K562 (cell line): ENCODE measurements around the gene SLC16A6. TPM values are rescaled to one million over a fixed set of nuclear protein-coding genes. Genes with fewer than 3 reads are reported as not detected.

Source experiments
- ATAC-seq: fragments of 200-7000 bp; cut with Tn5 transposase; 3 replicates; pipeline ENCODE4 v1.9.1; 2020; ENCODE audit warnings: moderate library complexity
- BruUV-seq: library from RNA; stranded (reverse); fragments of 400-500 nt; replicated peaks from 2 replicates; lab custom pipeline; 2021; lab: Mats Ljungman, UMichigan
- CTCF ChIA-PET: fragments of 300-600 bp; formaldehyde crosslinking; extraction: SDS; loops from one replicate; lab custom pipeline; 2021; ENCODE audit warnings: low intra/inter-chr PET ratio; lab: Yijun Ruan, JAX
- POLR2A ChIA-PET: fragments of 300-600, 350-650 bp; sonication (Branson Sonifier 250); formaldehyde crosslinking; extraction: SDS; loops from one replicate; lab custom pipeline; 2021; ENCODE audit warnings: antibody characterized with exemption, inconsistent platforms; lab: Yijun Ruan, JAX
- DNase-seq, 4 experiments: peaks; one replicate each; pipeline versions ENCODE4 v3.0.0 to v3.0.0-alpha.2; 2011 to 2018; ENCODE audit warnings: low spot score in 3 of 4, mixed read lengths in 3 of 4; ENCODE audit errors: extremely low read depth in 1 of 4
- FAIRE-seq: peaks from 2 replicates; lab custom pipeline; 2011; peaks lifted over from hg19 to GRCh38; lab: Jason Lieb, UNC
- H2AFZ ChIP-seq: 2 replicates; pipeline ENCODE4 v1.6.0; 2011; ENCODE audit warnings: low read depth, low read length, control low read depth, inconsistent platforms
- H3K27ac ChIP-seq: fragments of 200-600 bp; 3 replicates; pipeline ENCODE4 v1.8.0; 2011; ENCODE audit warnings: low read depth, mild to moderate bottlenecking, control low read depth, inconsistent platforms, low read length, moderate library complexity, mixed read lengths; ENCODE audit errors: extremely low read depth
- H3K27me3 ChIP-seq, 2 experiments: fragments of 300-600 bp in 1 of 2; 2 replicates in 1 of 2; 3 replicates in 1 of 2; pipeline versions ENCODE4 v1.6.0 to v1.8.0; 2011; ENCODE audit warnings: inconsistent platforms in 2 of 2, low read length in 2 of 2, mild to moderate bottlenecking in 1 of 2, mixed read lengths in 1 of 2, moderate library complexity in 1 of 2; ENCODE audit not compliant: control insufficient read depth in 2 of 2, insufficient read depth in 2 of 2
- H3K36me3 ChIP-seq: fragments of 300-600 bp; 3 replicates; pipeline ENCODE4 v1.8.0; 2011; ENCODE audit warnings: mild to moderate bottlenecking, low read length, inconsistent platforms; ENCODE audit not compliant: control insufficient read depth, insufficient read depth
- H3K4me1 ChIP-seq, 2 experiments: fragments of 200-600 bp in 1 of 2; replicated peaks in 1 of 2; 2 replicates in 1 of 2; 3 replicates in 1 of 2; pipeline versions ENCODE4 v1.5.1 to v1.8.0; 2011; ENCODE audit warnings: inconsistent platforms in 2 of 2, low read length in 2 of 2, mild to moderate bottlenecking in 1 of 2, mixed read lengths in 1 of 2, moderate library complexity in 1 of 2; ENCODE audit not compliant: control insufficient read depth in 2 of 2, insufficient read depth in 2 of 2
- H3K4me2 ChIP-seq: 2 replicates; pipeline ENCODE4 v1.6.1; 2011; ENCODE audit warnings: low read length, control low read depth, inconsistent platforms, mixed read lengths; ENCODE audit not compliant: insufficient read depth
- H3K4me3 ChIP-seq: fragments of 200-600 bp; sonication (generic), shearing (Covaris generic); 2 replicates; pipeline ENCODE4 v1.5.1; 2016; ENCODE audit warnings: control low read depth, inconsistent platforms
- H3K79me2 ChIP-seq: fragments of 200-600 bp; 3 replicates; pipeline ENCODE4 v1.8.0; 2011; ENCODE audit warnings: low read length, inconsistent platforms; ENCODE audit not compliant: control insufficient read depth, insufficient read depth
- H3K9ac ChIP-seq, 2 experiments: 2 replicates each; pipeline versions ENCODE4 v1.6.0 to v1.6.1; 2011; ENCODE audit warnings: low read depth in 2 of 2, low read length in 2 of 2, control low read depth in 1 of 2, inconsistent platforms in 1 of 2, mild to moderate bottlenecking in 1 of 2, mixed read lengths in 1 of 2; ENCODE audit not compliant: insufficient read depth in 1 of 2
- H3K9me1 ChIP-seq: one replicate; pipeline ENCODE4 v1.6.0; 2011; ENCODE audit warnings: inconsistent platforms, mild to moderate bottlenecking, low read length, moderate library complexity; ENCODE audit not compliant: control insufficient read depth, insufficient read depth
- H3K9me3 ChIP-seq: replicated peaks from 2 replicates; pipeline ENCODE4 v1.5.1; 2011; ENCODE audit warnings: low read depth, low read length, inconsistent platforms; ENCODE audit not compliant: control insufficient read depth, insufficient read depth
- H4K20me1 ChIP-seq: replicated peaks from 2 replicates; pipeline ENCODE4 v1.6.1; 2011; ENCODE audit warnings: low read length, inconsistent platforms, mixed read lengths; ENCODE audit not compliant: control insufficient read depth, insufficient read depth
- ARID2 ChIP-seq: fragments of 450-650 bp; IDR thresholded peaks from 2 replicates; pipeline ENCODE4 v1.6.1; 2017; ENCODE audit warnings: antibody characterized with exemption, mild to moderate bottlenecking
- BRD4 ChIP-seq: fragments of 200-600 bp; sonication (generic); IDR thresholded peaks from 2 replicates; pipeline ENCODE4 v1.6.1; 2017; ENCODE audit warnings: inconsistent platforms
- CXXC5 ChIP-seq: fragments of 250-450 bp; sonication (Bioruptor Pico); IDR thresholded peaks from 2 replicates; pipeline ENCODE4 v1.8.0; 2022; ENCODE audit warnings: inconsistent platforms, mild to moderate bottlenecking, moderate library complexity
- DMBX1 ChIP-seq: fragments of 250-450 bp; sonication (Bioruptor Pico); IDR thresholded peaks from 2 replicates; pipeline ENCODE4 v1.8.0; 2022; ENCODE audit warnings: inconsistent platforms, mild to moderate bottlenecking, moderate library complexity, borderline replicate concordance
- GABPA ChIP-seq: fragments of 200-800 bp; sonication (Bioruptor generic); conservative IDR thresholded peaks from 2 replicates; pipeline ENCODE4 v1.6.1; 2016; ENCODE audit warnings: low read depth, missing genetic modification characterization, missing compliant biosample characterization
- GATA2 ChIP-seq: sonication (generic); formaldehyde crosslinking; IDR thresholded peaks from 2 replicates; pipeline ENCODE4 v1.4.0; 2020; ENCODE audit warnings: mild to moderate bottlenecking, missing genetic modification reagents
- JUND ChIP-seq, 2 experiments: IDR thresholded peaks; 2 replicates in 1 of 2; 3 replicates in 1 of 2; pipeline ENCODE4 v1.6.1; 2011; ENCODE audit warnings: borderline replicate concordance in 2 of 2, low read depth in 2 of 2, low read length in 2 of 2, improper control_type of control experiment in 1 of 2, missing biosample characterization in 1 of 2, missing genetic modification characterization in 1 of 2, missing genetic modification reagents in 1 of 2
- KLF13 ChIP-seq: fragments of 450-650 bp; IDR thresholded peaks from 2 replicates; pipeline ENCODE4 v1.6.1; 2016; ENCODE audit warnings: missing genetic modification characterization, low read depth, mild to moderate bottlenecking, missing compliant biosample characterization, moderate library complexity, borderline replicate concordance
- MAFF ChIP-seq: IDR thresholded peaks from 2 replicates; pipeline ENCODE4 v1.6.1; 2012; ENCODE audit warnings: low read length, improper control_type of control experiment
- MAFK ChIP-seq: IDR thresholded peaks from 2 replicates; pipeline ENCODE4 v1.6.1; 2011; ENCODE audit warnings: low read length, improper control_type of control experiment
- NRF1 ChIP-seq, 2 experiments: fragments of 450-650 bp; IDR thresholded peaks in 1 of 2; conservative IDR thresholded peaks in 1 of 2; 2 replicates each; pipeline ENCODE4 v1.6.1; 2014; ENCODE audit warnings: mild to moderate bottlenecking in 2 of 2
- PCBP2 ChIP-seq: fragments of 200-400 bp; formaldehyde crosslinking; IDR thresholded peaks from 2 replicates; pipeline ENCODE4 v1.6.1; 2018; ENCODE audit warnings: low read length, low read depth, mild to moderate bottlenecking, moderate library complexity; ENCODE audit not compliant: poor library complexity, severe bottlenecking
- PHF8 ChIP-seq: fragments of 200-600 bp; sonication (generic); IDR thresholded peaks from 2 replicates; pipeline ENCODE4 v1.6.1; 2012; ENCODE audit warnings: mixed run types, mild to moderate bottlenecking, inconsistent platforms, low read length, moderate library complexity, borderline replicate concordance
- POLR2B ChIP-seq: fragments of 450-650 bp; IDR thresholded peaks from 2 replicates; pipeline ENCODE4 v1.6.1; 2018; ENCODE audit warnings: low read depth; ENCODE audit not compliant: partially characterized antibody
- RCOR1 ChIP-seq, 2 experiments: IDR thresholded peaks; 2 replicates each; pipeline ENCODE4 v1.6.1; 2012; ENCODE audit warnings: low read depth in 2 of 2, low read length in 2 of 2, borderline replicate concordance in 1 of 2, improper control_type of control experiment in 1 of 2
- SAFB2 ChIP-seq: fragments of 200-400 bp; formaldehyde crosslinking; IDR thresholded peaks from 2 replicates; pipeline ENCODE4 v1.6.1; 2018; ENCODE audit warnings: borderline replicate concordance, low read length, low read depth, moderate library complexity; ENCODE audit not compliant: severe bottlenecking
- SIRT6 ChIP-seq: IDR thresholded peaks from one replicate; pipeline ENCODE4 v1.6.1; 2012; ENCODE audit warnings: low read depth, mild to moderate bottlenecking, control low read depth, inconsistent platforms, low read length, moderate library complexity
- SPI1 ChIP-seq: IDR thresholded peaks from 2 replicates; pipeline ENCODE4 v1.6.1; 2011; ENCODE audit warnings: low read depth, low read length, control low read depth, borderline replicate concordance
- ZZZ3 ChIP-seq: fragments of 450-650 bp; IDR thresholded peaks from 2 replicates; pipeline ENCODE4 v1.6.1; 2016; ENCODE audit warnings: antibody characterized with exemption, mild to moderate bottlenecking, moderate library complexity
- WGBS: fragments of 100-300 bp; shearing (Covaris generic); methylation state at CpG from one replicate; pipeline ENCODE4 v1.1.6; 2016; ENCODE audit warnings: low coverage, mixed read lengths; ENCODE audit not compliant: insufficient coverage; ENCODE audit errors: missing lambda C conversion rate; 5-methylcytosine and 5-hydroxymethylcytosine counted together
- in situ Hi-C: fragments of 300-500 bp; cut with MboI; formaldehyde crosslinking; loops from 4 replicates; pipeline ENCODE4 v1.15.0; 2018; ENCODE audit warnings: inconsistent platforms, mixed read lengths
- intact Hi-C: fragments of 100-400 bp; cut with micrococcal nuclease; formaldehyde crosslinking; loops from 2 replicates; pipeline ENCODE4 v1.14.2; 2022
- polyA plus RNA-seq, 8 experiments: library from polyadenylated mRNA; depleted of rRNA in 4 of 8; stranded (reverse) in 5 of 8; unstranded in 3 of 8; fragments of >200 nt; fragmentation: Nextera tagmentation in 2 of 8; fragmentation: Illumina TruSeq in 1 of 8; extraction: Ambion mirVana in 2 of 8; extraction: Trizol in 1 of 8; gene quantifications; 2 replicates each; pipeline versions ENCODE4 v1.2.1 to v1.2.3, GENCODE V29; 2011 to 2014; ENCODE audit warnings: inconsistent platforms in 1 of 8, missing spikeins in 1 of 8
- total RNA-seq, 7 experiments: library from RNA; depleted of rRNA in 6 of 7; stranded (reverse); fragments of >200 nt in 6 of 7; fragmentation: Illumina TruSeq in 2 of 7; extraction: Trizol in 2 of 7; gene quantifications; 2 replicates each; pipeline versions ENCODE4 v1.2.1 to v1.2.3, GENCODE V29; 2011 to 2021; ENCODE audit warnings: low replicate concordance in 1 of 7
- TF ChIP-seq, protein P1 (sequence below): IDR thresholded peaks from 2 replicates; pipeline ENCODE4 v1.6.1; 2014; ENCODE audit warnings: antibody characterized with exemption

The SLC16A6 gene
- total and polyA plus RNA-seq, 9 of the 15 experiments (the other 6 are each of a cell fraction or from before 2014, with no cell fraction given), result 0.05 to 0.31 (median 0.15) TPM

DNA sequence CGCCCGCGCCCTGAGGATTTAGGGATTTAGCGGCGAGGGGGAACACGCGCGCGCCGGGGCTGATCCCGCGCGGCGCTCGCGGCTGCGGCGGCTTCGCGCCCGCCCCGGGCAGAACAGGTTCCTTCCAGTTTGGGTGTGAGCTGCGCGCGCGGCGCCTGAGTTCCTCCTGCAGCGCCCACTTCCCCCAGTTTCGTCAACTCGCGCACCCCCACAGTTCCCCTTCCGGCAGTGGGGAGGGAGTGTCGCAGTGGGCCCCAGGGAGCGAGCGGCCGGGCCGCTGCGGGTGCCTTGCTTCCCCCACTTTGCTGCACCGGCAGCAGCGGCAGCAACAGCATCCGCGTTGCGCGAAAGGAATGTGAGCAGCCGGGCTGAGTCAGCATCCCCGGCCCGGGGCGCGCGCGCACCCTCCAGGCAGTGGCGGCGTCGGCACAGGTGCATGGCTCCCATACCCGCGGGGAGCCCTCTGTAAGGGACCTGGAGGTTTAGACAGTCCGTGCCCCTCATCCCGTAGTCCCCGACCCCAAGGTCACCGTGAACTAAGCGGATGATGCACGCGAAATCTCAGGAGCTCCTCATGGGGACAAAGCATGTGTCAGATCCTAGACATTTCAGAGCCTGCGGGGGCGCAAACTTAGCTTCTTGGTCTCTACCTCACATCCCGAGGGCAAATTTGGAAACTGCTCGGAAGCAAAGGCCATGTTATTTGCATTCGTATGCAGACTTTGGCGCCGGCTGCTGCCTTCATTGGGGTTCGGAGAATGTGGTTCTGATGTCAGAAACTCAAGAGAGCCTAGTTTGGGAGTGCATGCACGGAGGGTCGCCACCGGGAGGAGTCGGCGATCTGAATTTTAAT lies 1.1 kb upstream of the SLC16A6 start:
- no peaks in the 10 kb centered on the region for H3K9me3 ChIP-seq
- no TSS peak for BruUV-seq
- intact Hi-C loops (no loop called here), in situ Hi-C loops (no loop called here)
- peaks cover 6 to 12% of the 10 kb centered on the region in 2 experiments; a peak in 4 of 5 replicates for H3K27me3 ChIP-seq
- ChIA-PET POLR2A (interaction anchor here (0.7 to 1.6 kb wide), 8 partner anchors 9 to 286 kb away, joined by 3 to 7 read pairs (median 4); no protein-coding TSS in a partner anchor), CTCF (no interaction called here)
- H4K20me1 ChIP-seq, result no peaks in the 10 kb centered on the region
- peak overlapping the region; percentile 93 for H3K4me2 ChIP-seq
- FAIRE-seq (peak; percentile 77), ATAC-seq (peak; percentile 87), DNase-seq (peak; percentile 74 to 78 (median 77))
- no peaks in the 10 kb centered on the region for H3K79me2 ChIP-seq
- no peaks in the 10 kb centered on the region for H3K36me3 ChIP-seq
- H2AFZ ChIP-seq, result peak overlapping the region; percentile 92
- peak overlapping the region; percentile 91 for H3K27ac ChIP-seq
- H3K9me1 ChIP-seq, result no peaks in the 10 kb centered on the region
- H3K9ac ChIP-seq, result peak overlapping the region; percentile 85 to 96
- 2% methylated on average over 59 of the region's 76 CpGs for WGBS
- peak overlapping the region; percentile 74 for H3K4me3 ChIP-seq
- H3K4me1 ChIP-seq, result peaks cover 8 to 22% of the 10 kb centered on the region in 2 experiments
- peak; percentile 72 for TF ChIP-seq SPI1
- no peak for TF ChIP-seq ARID2
- TF ChIP-seq, protein P1, sequence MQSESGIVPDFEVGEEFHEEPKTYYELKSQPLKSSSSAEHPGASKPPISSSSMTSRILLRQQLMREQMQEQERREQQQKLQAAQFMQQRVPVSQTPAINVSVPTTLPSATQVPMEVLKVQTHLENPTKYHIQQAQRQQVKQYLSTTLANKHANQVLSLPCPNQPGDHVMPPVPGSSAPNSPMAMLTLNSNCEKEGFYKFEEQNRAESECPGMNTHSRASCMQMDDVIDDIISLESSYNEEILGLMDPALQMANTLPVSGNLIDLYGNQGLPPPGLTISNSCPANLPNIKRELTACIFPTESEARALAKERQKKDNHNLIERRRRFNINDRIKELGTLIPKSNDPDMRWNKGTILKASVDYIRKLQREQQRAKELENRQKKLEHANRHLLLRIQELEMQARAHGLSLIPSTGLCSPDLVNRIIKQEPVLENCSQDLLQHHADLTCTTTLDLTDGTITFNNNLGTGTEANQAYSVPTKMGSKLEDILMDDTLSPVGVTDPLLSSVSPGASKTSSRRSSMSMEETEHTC, result no peak
- TF ChIP-seq GABPA (tag), result peak; percentile 76
- no peak for TF ChIP-seq GATA2 (CRISPR knock-in tag)
- peak; percentile 55 for TF ChIP-seq PHF8
- TF ChIP-seq RCOR1 (IDR thresholded peaks at IDR 0.05; ENCODE audit: borderline replicate concordance in 1 of 2, low read depth in 2 of 2, low read length in 2 of 2), result peak in 1 of 2 experiments; percentile 53; a peak in 2 of 4 replicates
- peak; percentile 42; the same call in 1 of the 2 replicates for TF ChIP-seq CXXC5 (CRISPR knock-in tag)
- TF ChIP-seq KLF13 (tag), result no peak
- 0 out of 2 replicates have a peak, but pooled peaks have one; percentile 40 for TF ChIP-seq BRD4
- no peak for TF ChIP-seq SIRT6
- TF ChIP-seq POLR2B, result peak; percentile 36
- no peak for TF ChIP-seq DMBX1 (CRISPR knock-in tag)
- TF ChIP-seq SAFB2, result no peak
- peak; percentile 21; the same call in 1 of the 2 replicates for TF ChIP-seq MAFF
- TF ChIP-seq JUND (IDR thresholded peaks at IDR 0.05; ENCODE audit: borderline replicate concordance, low read depth, low read length), result peak; percentile 36; the same call in 1 of the 2 replicates
- TF ChIP-seq JUND (tag; IDR thresholded peaks at IDR 0.05; ENCODE audit: borderline replicate concordance, low read depth, low read length), result peak; percentile 34; the same call in 1 of the 3 replicates
- no peak for TF ChIP-seq PCBP2
- TF ChIP-seq NRF1 (conservative IDR thresholded peaks at IDR 0.05 in 1 of 2, IDR thresholded peaks at IDR 0.05 in 1 of 2), result peak; percentile 85 to 88
- TF ChIP-seq ZZZ3, result no peak
- peak; percentile 61; the same call in 1 of the 2 replicates for TF ChIP-seq MAFK
